GM18507 (cell line): ENCODE results near the gene PSPN.
A peak's percentile ranks its signal among the peaks of the same experiment; 100 is the strongest.
"Not testable (repeated sequence)": the region's sequence is repeated elsewhere in the genome, so short reads cannot be mapped to it uniquely, and the experiment has no call there.

Experiments used
- DNase-seq: peaks from one replicate; pipeline ENCODE4 v3.0.0; 2011; ENCODE audit warnings: low read depth; ENCODE audit not compliant: insufficient read length; ENCODE audit errors: extremely low spot score
- FAIRE-seq: peaks from 2 replicates; lab custom pipeline; 2011; peaks lifted over from hg19 to GRCh38; lab: Jason Lieb, UNC

Gene PSPN

GRCh38 chr19:6374711-6375410 is 872 bp downstream of the PSPN start:
- FAIRE-seq (no peak), DNase-seq (no peak)

- FAIRE-seq = no peak
- DNase-seq = no peak
Measured at GRCh38 chr19:6374161-6374709, 1.5 kb downstream of the PSPN start.

DNA sequence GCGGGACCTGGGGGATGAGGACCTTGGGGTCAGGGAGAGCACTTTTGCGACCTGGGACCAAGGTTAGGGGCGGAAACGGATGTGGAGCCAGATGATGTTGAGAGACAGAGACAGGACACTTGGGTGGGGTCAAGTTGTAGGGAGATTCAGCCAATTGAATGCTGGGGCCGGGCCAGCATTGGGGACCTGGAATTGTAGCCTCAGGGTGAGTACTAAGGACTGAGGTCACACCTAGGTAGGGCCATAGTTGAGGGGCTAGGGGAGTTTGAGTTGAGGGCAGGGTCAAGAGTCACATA is 2.0 kb downstream of the PSPN start:
- DNase-seq = no peak
- FAIRE-seq = no peak

DNA sequence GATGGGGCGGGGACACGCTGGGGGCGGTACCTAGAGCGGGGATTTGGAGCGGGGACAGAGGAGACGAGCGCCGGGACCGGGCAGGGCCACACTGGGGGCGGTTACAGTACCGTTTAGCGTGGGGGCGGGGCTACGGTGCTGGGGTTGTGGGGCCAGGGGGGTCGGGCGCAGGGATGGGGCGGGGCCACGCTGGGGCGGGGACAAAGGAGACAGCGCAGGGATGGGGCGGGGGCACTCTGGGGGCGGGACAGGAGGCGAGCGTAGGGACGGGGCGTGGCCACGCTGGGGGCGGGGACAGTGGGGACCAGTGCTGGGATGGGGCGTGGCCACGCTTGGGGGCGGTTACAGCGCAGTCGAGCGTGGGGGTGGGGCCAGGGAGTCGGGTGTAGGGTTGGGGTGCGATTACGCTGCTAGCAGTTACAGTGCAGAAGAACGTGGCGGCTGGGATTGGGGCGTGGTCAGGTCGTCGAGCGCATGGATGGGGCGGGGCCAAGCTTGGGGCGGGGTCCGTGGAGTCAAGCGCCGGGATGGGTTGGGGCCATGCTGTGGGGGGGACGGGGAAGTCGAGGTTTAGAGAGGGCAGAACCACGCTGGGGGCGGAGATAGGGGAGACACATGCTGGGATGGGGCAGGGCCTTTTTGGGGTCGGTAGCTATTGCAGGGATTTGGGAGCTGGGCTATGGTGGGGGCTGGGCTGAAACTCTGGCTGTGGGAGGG is 2.5 kb downstream of the PSPN start:
- DNase-seq (peak; percentile 84), FAIRE-seq (no peak)

DNA sequence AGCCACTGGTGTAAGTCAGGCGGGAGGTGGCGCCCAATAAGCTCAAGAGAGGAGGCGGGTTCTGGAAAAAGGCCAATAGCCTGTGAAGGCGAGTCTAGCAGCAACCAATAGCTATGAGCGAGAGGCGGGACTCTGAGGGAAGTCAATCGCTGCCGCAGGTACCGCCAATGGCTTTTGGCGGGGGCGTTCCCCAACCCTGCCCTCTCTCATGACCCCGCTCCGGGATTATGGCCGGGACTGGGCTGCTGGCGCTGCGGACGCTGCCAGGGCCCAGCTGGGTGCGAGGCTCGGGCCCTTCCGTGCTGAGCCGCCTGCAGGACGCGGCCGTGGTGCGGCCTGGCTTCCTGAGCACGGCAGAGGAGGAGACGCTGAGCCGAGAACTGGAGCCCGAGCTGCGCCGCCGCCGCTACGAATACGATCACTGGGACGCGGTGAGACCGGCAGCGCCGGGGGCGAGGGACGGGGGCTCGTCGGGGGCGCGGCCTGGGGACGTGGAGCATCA is 3.1 kb downstream of the PSPN start, which contains the start of gene ALKBH7:
ALKBH7 (plus strand) TSS at position 201 of the 502 bp plus-strand sequence; CDS start at position 228, 27 bp downstream.
- peak; percentile 99 for FAIRE-seq
- peak; percentile 89 for DNase-seq

DNA sequence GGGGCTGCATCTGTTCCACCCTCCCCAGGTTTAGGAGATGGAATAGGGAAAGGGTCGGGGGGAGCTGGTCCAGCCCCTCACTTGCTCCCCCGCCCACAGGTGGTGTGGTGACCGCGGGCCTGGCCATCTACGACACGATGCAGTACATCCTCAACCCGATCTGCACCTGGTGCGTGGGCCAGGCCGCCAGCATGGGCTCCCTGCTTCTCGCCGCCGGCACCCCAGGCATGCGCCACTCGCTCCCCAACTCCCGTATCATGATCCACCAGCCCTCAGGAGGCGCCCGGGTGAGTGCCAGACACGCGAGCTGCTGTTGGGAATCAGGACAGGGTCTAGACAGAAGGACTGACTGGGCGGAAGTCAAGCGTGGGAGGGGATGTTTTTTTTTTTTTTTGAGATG is 11.4 kb downstream of the PSPN start:
- FAIRE-seq (no peak), DNase-seq (no peak)

DNA sequence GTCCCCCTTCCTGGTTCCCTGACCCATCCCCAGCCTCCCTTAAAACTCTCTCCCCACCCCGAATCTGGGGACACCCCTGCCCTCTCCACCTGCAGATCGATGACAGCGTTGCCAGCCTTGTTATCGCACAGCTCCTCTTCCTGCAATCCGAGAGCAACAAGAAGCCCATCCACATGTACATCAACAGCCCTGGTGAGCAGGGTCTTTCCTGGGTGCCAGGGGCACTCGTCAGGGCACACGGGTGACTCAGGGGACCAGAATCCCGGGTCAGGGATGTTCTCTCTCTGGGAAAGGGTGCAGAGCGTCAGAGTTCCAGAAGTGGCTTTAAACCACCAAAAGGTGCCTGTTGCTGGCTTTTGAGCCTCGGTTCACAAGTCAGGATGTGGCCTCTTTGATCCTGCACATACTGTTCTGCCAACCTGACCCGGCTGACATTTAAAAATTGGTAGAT is 13.4 kb downstream of the PSPN start:
- DNase-seq (no peak), FAIRE-seq (peak; percentile 41)

- no peak for FAIRE-seq
- DNase-seq = no peak
Measured at GRCh38 chr19:6362027-6362350, 13.7 kb downstream of the PSPN start.

DNA sequence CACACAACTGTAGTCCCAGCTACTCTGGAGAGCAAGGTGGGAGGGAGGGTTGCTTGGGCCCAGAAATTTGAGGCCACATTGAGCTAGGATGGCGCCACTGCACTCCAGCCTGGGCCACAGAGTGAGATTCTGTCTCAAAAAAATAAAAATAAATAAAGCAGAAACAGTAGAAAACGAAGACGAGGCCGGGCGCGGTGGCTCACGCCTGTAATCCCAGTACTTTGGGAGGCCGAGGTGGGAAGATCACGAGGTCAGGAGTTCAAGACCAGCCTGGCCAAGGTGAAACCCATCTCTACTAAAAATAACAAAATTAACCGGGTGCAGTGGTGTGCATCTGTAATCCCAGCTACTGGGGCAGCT is 14.9 kb downstream of the PSPN start:
- FAIRE-seq, DNase-seq: not testable (repeated sequence)

GRCh38 chr19:6360445-6360844 is 15.3 kb downstream of the PSPN start:
- FAIRE-seq, DNase-seq: not testable (repeated sequence)

DNA sequence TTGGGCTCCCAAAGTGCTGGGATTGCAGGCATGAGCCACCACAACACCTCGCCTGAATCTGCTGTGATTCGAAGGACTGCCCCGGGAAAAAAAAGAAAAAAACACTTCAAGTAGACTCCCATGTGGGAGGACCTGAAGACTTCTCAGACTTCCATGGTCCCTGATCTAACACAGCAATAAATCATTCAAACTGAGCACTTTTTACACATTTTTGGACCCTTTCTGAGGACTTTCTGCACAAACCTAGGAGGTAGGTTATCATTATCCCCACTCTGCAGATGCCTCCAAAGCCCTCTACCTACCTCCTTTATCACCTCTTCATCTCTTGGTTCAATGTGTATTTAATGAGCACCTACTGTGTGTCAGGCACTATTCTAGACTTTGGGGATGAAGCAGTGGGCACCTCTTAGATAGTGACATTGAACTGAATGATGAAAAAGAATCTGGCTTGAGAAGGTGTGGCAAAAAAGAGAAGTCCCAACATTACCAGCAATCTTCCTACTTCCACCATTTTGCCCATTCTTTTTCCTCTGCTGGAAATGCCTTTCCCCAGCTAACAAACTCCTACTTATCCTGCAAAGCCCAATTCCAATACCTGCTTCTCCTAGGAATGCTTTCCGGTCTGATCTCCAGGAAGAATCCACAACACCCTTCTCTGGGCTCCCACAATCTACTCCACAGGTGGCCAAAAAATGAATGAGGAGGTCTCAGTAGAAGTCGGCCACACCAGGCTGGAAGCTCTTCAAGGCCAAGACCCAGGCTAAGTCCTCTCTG is 16.0 kb downstream of the PSPN start:
- FAIRE-seq (no peak), DNase-seq (no peak)

DNA sequence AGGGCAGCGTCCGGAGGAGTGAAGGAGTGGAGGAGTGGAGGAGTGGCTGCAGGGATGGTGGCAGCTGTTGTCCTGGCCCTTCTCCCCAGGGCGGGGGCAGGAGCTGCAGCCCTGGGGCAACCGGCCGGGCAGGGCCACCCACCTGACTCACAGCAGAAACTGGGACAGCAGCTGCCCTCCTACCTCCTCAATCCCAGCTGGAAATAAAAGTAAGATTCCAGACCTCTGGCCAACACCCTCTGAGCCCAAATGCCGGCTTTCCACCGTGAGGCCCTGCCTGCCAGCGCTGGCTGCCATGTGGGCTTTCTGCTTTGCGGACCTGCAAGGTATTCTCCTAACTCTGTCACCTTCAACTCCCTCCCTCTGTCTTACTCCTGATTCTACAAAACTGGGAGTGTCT is 17.7 kb downstream of the PSPN start:
- no peak for DNase-seq
- no peak for FAIRE-seq

DNA sequence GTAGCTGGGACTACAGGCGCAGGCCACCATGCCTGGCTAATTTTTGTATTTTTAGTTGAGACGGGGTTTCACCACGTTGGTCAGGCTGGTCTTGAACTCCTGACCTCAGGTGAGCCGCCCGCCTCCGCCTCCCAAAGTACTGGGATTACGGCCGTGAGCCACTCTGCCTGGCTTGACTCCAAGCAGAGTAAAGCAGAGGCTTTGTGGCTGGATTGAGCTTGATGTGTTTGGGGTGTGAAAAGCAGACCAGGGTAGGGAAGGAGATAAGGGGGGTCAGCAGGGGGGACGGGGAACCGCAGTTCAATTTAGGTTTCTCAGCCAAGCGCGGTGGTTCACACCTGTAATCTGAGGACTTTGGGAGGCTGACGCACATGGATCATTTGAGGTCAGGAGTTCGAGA is 18.6 kb downstream of the PSPN start:
- FAIRE-seq = no peak

GRCh38 chr19:6355321-6356040 is 20.3 kb downstream of the PSPN start:
- not testable (repeated sequence) for FAIRE-seq, DNase-seq

More for the DNA sequence above, 18.6 kb downstream of the PSPN start:
- DNase-seq = no peak

DNA sequence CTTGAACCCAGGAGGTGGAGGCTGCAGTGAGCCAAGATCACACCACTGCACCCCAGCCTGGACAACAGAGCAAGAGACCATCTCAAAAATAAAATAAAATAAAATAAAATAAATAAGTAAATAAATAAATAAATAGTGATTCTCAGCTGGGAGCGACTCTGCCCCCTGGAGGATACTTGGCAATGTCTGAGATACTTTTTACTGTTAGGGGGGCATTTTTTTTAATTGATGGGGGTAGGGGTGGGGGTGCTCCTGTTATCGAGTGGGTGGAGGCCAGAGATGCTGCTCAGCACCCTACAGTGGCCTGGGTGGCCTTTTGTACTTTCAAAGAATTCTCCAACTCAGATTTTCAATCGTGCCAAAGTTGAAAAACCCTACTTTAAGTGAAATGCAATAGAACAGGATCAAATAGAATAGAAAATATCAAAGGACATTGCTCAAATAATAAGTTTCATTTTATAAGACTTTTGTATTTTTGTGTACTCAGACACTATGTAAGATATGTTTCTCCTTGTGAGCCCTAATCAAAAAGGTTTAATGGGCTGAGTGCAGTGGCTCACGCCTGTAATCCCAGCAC is 21.5 kb downstream of the PSPN start:
- FAIRE-seq = no peak

GRCh38 chr19:6352381-6353165 is 23.2 kb downstream of the PSPN start:
- FAIRE-seq (no peak), DNase-seq (no peak)

More for the DNA sequence above, 21.5 kb downstream of the PSPN start:
- DNase-seq = no peak

DNA sequence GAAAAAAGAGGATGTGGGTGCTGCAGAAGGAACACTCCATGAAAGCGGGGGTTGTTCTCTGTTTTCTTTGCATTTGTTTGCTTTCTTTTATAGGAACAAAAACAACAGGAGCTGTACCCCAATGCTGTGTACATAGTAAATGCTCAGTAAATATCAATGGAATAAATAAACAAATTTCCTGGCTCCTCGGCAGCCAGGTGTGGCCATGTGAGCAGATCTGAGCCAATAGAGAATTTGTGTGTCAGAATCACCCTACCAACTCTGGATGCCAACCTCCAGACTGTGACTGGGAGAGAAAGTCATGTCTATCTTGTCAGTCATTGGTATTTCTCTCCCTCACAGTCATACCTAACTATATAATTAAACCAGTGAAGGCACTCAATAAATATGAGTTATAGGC is 25.0 kb downstream of the PSPN start:
- FAIRE-seq (no peak), DNase-seq (no peak)

DNA sequence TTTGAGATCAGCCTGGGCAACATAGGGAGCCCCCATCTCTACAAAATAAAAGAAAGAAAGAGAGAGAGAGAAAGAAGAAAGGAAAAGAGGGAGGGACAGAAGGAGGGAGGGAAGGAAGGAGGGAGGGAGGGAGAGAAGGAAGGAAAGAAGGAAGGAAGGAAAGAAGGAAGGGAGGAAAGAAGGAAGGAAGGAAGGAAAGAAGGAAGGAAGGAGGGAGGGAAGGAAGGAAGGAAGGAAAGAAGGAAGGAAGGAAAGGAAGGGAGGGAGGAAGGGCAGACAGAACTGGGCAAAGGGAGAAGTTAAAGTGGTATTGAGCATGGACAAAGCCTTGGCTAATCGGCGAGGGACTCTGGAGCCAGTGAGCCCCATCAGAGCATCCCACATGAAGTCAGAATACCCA is 26.5 kb downstream of the PSPN start:
- FAIRE-seq, DNase-seq: not testable (repeated sequence)
